Activated T-helper 1 cell treated with anti-CD3 and anti-CD28 coated beads, Interleukin-12 subunit alpha, Interleukin-12 subunit beta, Interleukin-2, Interleukin-4 antibody, amounts not matched to agents 30 ng/mL and 10 ng/mL and 1 ng/mL, durations not matched to agents 14 hours and 24 hours and 36 hours (primary cell): Measurements from ENCODE around the gene GGT6. TPM values are rescaled to one million over a fixed set of nuclear protein-coding genes. Genes with fewer than 3 reads are reported as not detected.

Experiments used
- DNase-seq: peaks from one replicate; pipeline ENCODE4 v3.0.0; 2021; ENCODE audit warnings: low spot score
- H3K27ac Mint-ChIP-seq: one replicate; pipeline ENCODE4 v1.8.0; 2021; ENCODE audit warnings: mild to moderate bottlenecking, mixed read lengths
- H3K27me3 Mint-ChIP-seq: one replicate; pipeline ENCODE4 v1.8.0; 2022; ENCODE audit warnings: mild to moderate bottlenecking, moderate library complexity, mixed read lengths; ENCODE audit not compliant: insufficient read depth
- H3K36me3 Mint-ChIP-seq: one replicate; pipeline ENCODE4 v1.8.0; 2021; ENCODE audit warnings: low read depth, mixed read lengths
- H3K4me1 Mint-ChIP-seq: one replicate; pipeline ENCODE4 v1.8.0; 2021; ENCODE audit warnings: low read depth, mixed read lengths
- H3K4me3 Mint-ChIP-seq: one replicate; pipeline ENCODE4 v1.8.0; 2021; ENCODE audit warnings: mild to moderate bottlenecking, moderate library complexity, mixed read lengths
- H3K9me3 Mint-ChIP-seq: one replicate; pipeline ENCODE4 v1.8.0; 2021; ENCODE audit warnings: mixed read lengths
- intact Hi-C: fragments of 100-400 bp; cut with micrococcal nuclease; formaldehyde crosslinking; loops from one replicate; pipeline ENCODE4 v1.15.1; 2024
- total RNA-seq: library from RNA; stranded (reverse); gene quantifications from 2 replicates; pipeline ENCODE4 v1.2.3, GENCODE V29; 2022

The GGT6 gene
- total RNA-seq, 1 donor from 2014 or later = not detected

- intact Hi-C loops = loop anchor here (5.0 to 10.0 kb wide), 3 partner anchors 141 to 346 kb away; partner anchors contain the start of gene PELP1
- H3K9me3 Mint-ChIP-seq = no peaks in the 10 kb centered on the region
- peaks cover 43% of the 10 kb centered on the region for H3K4me1 Mint-ChIP-seq
- DNase-seq = no peak
- H3K4me3 Mint-ChIP-seq = no peak overlapping the region
- H3K27ac Mint-ChIP-seq = no peak overlapping the region
- H3K27me3 Mint-ChIP-seq = no peaks in the 10 kb centered on the region
- no peaks in the 10 kb centered on the region for H3K36me3 Mint-ChIP-seq
Measured at GRCh38 chr17:4560837-4561256, 470 bp upstream of the GGT6 start.

GRCh38 chr17:4559966-4560365 lies 411 bp downstream of the GGT6 start:
- Mint-ChIP-seq H3K4me1 (peaks cover 43% of the 10 kb centered on the region), H3K36me3 (peaks cover 2% of the 10 kb centered on the region), H3K27me3 (no peaks in the 10 kb centered on the region), H3K27ac (no peak overlapping the region), H3K4me3 (no peak overlapping the region), H3K9me3 (no peaks in the 10 kb centered on the region)
- intact Hi-C loops = loop anchor here (5.0 to 10.0 kb wide), 4 partner anchors 142 to 345 kb away; partner anchors contain the start of genes PELP1 and PLD2
- no peak for DNase-seq

DNA sequence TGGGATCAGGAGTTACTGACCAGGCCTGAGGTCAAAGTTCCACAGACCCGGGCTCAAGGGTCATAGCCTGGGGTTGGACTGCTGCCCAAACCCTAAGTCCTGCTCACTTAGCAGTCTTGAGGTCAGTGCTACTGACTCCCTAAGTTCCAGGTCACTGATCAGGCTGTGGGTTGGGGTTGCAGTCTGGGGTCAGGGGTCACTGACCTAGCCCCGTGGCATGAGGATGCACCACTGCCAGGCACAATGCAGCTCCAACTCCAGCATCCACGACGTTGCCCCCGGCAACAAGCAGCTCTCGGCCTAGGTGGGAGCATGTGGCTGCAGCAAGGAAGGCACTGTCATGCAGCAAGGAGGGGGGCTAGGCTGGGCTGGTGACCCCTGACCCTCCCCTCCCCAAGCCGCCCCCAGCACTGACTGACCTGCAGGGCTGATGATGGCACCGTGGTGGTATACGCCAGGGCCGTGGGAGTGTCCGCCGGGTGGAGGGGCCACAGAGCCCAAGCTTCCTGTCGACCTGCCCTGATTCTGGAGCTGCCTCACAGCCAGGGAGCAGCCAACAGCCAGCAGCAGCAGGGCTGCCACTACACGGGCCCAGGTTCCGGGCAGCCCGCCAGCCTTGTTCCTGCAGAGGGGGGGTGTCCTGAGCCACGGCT lies 1.1 kb downstream of the GGT6 start:
- no peak overlapping the region for H3K27ac Mint-ChIP-seq
- H3K36me3 Mint-ChIP-seq = peaks cover 7% of the 10 kb centered on the region
- no peak for DNase-seq
- no peak overlapping the region for H3K4me3 Mint-ChIP-seq
- intact Hi-C loops = loop anchor here (5.0 kb wide), 1 partner anchor 248 kb away; the partner anchor contains the start of gene PLD2
- no peaks in the 10 kb centered on the region for H3K9me3 Mint-ChIP-seq
- H3K27me3 Mint-ChIP-seq = no peaks in the 10 kb centered on the region
- H3K4me1 Mint-ChIP-seq = peaks cover 46% of the 10 kb centered on the region

DNA sequence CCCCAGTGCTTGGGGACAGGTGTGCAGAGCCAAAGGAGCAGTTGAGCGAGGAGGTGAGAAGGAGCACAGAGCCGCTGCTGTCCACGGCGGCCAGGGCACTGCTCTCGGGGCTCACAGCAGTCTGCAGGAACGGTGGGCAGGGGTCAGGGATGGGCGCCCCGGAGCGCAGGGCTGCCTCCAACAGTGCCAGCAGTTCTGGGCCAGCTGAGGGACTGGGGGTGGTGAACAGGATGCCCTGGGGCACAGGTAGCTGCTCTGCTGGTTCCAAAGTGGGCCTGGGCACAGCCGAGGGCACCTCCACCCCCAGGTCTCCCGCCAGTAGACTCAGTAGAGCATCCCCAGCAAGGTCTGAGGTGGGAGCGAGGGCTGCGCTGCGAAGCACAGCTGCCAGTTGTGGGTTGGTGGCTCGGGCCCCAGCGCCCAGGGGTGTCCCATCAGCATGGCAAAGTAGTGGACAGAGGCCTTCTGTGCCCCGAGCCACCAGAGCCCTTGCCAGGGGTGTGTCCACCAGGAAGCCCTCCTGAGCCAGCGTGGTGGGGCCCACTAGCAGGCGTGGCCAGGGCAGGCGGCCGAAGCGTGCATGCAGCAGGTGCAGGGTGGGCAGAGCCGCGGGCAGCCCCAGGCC lies 1.9 kb downstream of the GGT6 start:
- H3K9me3 Mint-ChIP-seq = no peaks in the 10 kb centered on the region
- DNase-seq = no peak
- H3K27ac Mint-ChIP-seq = peak overlapping the region; percentile 61
- intact Hi-C loops = loop anchor here (5.0 kb wide), 1 partner anchor 249 kb away; the partner anchor contains the start of gene PLD2
- H3K36me3 Mint-ChIP-seq = peaks cover 15% of the 10 kb centered on the region
- peaks cover 48% of the 10 kb centered on the region for H3K4me1 Mint-ChIP-seq
- H3K27me3 Mint-ChIP-seq = no peaks in the 10 kb centered on the region
- H3K4me3 Mint-ChIP-seq = no peak overlapping the region

DNA sequence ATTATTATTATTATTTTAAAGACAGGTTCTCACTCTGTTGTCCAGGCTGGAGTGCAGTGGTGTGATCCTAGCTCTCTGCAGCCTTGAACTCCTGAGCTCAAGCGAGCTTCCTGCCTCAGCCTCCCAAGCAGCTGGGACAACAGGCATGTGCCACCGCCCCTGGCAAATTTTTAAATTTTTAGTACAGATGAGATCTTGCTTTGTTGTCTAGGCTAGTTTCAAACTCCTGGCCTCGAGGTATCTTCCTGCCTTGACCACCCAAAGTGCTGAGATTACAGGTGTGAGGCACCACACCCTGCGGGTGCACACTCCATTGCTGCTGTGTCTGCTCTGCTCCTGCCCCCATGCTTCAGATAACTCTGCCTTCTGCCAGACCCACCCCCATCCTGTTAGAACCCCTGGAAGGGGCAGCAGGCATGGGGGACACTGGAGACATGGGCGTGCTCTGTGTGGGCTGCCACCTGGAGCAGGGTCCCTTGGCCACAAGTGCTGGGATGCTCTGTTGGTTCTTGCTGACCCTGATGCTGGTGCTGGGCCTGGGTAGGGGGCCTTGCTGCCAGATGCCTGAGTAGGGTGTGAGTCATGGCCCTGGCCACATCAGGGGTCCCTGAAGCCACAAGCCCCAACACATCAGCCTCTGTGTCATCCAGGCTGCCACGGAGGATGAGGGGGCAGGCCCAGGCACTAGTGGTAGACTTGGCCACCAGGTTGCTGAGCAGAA lies 2.6 kb downstream of the GGT6 start:
- Mint-ChIP-seq H3K36me3 (peaks cover 15% of the 10 kb centered on the region), H3K27me3 (no peaks in the 10 kb centered on the region), H3K27ac (peak overlapping the region; percentile 61), H3K4me1 (peaks cover 41% of the 10 kb centered on the region), H3K9me3 (no peaks in the 10 kb centered on the region), H3K4me3 (no peak overlapping the region)
- intact Hi-C loops = loop anchor here (5.0 kb wide), 1 partner anchor 250 kb away; the partner anchor contains the start of gene PLD2
- DNase-seq = no peak

GRCh38 chr17:4556996-4557395 lies 3.4 kb downstream of the GGT6 start:
- intact Hi-C loops = loop anchor here (5.0 kb wide), 1 partner anchor 250 kb away; the partner anchor contains the start of gene PLD2
- no peak for DNase-seq
- Mint-ChIP-seq H3K27me3 (no peaks in the 10 kb centered on the region), H3K9me3 (no peaks in the 10 kb centered on the region), H3K36me3 (peaks cover 20% of the 10 kb centered on the region), H3K4me3 (peak overlapping the region; percentile 56), H3K27ac (no peak overlapping the region), H3K4me1 (peaks cover 33% of the 10 kb centered on the region)

DNA sequence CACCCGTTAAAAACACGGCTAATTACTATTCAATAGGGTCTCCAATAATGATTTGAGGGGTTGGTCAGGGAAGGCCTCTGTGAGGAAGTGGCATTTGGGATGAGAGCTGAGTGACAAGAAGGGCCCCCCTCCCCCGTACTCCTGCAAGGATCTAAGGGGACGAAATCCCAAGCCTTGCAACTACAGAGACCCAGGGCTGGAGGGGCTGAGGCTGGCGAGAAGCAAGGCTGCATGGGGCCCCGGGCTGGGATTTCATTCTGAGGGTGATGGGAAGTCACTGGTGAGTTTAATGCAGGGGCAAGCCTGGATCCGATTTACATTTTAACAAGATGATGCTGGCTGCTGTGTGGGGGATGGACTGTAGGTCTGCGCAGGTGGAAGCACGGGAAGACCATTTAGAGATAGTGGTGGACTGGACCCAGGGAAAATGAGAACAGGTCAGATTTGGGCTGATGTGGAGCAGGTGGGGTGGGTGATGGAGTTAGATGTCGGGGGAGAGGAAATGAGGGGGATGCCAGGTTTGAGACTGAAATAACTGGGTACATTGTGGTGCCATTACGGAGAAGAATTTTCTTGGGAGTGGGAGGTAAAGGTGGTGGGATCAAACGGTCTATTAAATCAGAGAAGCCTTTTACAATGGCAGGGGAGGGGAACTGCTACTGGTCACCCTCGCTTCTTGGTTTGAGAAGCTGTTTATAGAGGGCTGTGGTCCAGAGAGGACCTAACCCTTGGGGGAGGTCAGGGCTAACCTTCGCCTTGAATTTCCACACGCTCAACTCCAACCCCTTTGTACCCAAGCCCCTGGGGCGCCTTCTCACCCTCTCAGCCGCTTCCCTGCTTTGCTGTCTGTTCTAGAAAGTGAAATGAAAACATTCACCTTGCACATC lies 4.3 kb downstream of the GGT6 start:
- Mint-ChIP-seq H3K4me3 (peak overlapping the region; percentile 94), H3K9me3 (no peaks in the 10 kb centered on the region), H3K27me3 (no peaks in the 10 kb centered on the region), H3K4me1 (peaks cover 29% of the 10 kb centered on the region), H3K27ac (peak overlapping the region; percentile 93), H3K36me3 (peaks cover 25% of the 10 kb centered on the region)
- intact Hi-C loops = loop anchor here (1.0 to 5.0 kb wide), 3 partner anchors 7 to 251 kb away; partner anchors contain the start of genes PLD2 and UBE2G1
- DNase-seq = no peak

- Mint-ChIP-seq H3K4me1 (peaks cover 29% of the 10 kb centered on the region), H3K9me3 (no peaks in the 10 kb centered on the region), H3K27ac (peak within 1 kb of the TSS; percentile 93), H3K4me3 (peak within 1 kb of the TSS; percentile 94), H3K36me3 (peaks cover 30% of the 10 kb centered on the region), H3K27me3 (no peaks in the 10 kb centered on the region)
- peak; percentile 96 for DNase-seq
- intact Hi-C loops = loop anchor here (1.0 to 5.0 kb wide), 3 partner anchors 8 to 252 kb away; partner anchors contain the start of genes PLD2 and UBE2G1
Measured at GRCh38 chr17:4554997-4555799, 5.2 kb downstream of the GGT6 start, which contains the start of gene MYBBP1A. Gene MYBBP1A, minus strand, starts transcription at chr17:4555384. Its CDS starts 60 bp downstream, at chr17:4555324.

- Mint-ChIP-seq H3K4me1 (peaks cover 29% of the 10 kb centered on the region), H3K27me3 (no peaks in the 10 kb centered on the region), H3K9me3 (no peaks in the 10 kb centered on the region), H3K4me3 (peak overlapping the region; percentile 94), H3K27ac (peak overlapping the region; percentile 93), H3K36me3 (peaks cover 30% of the 10 kb centered on the region)
- intact Hi-C loops = no loop called here
- DNase-seq = no peak
Measured at GRCh38 chr17:4554441-4554996, 5.9 kb downstream of the GGT6 start.

DNA sequence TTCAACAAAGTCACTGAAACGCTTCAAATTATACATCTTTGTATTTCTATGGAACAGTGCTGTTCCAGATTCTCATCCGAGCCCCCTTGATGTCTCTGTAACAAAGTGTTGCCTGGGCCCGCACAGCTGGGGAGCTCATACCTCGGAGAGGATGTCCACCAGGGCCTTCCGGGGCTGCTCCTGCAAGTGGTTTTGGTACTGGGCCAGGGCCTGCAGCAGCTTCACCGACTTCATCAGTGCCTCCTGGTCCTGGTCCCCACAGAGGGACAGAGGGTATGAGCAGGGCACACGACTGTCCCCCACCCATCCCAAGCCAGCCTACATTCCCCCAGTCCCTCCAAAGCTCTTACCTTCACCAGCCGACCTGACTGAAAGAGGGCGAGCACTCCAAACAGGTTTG lies 6.7 kb downstream of the GGT6 start:
- no peaks in the 10 kb centered on the region for H3K27me3 Mint-ChIP-seq
- no peak for DNase-seq
- peaks cover 30% of the 10 kb centered on the region for H3K36me3 Mint-ChIP-seq
- H3K4me1 Mint-ChIP-seq = peaks cover 29% of the 10 kb centered on the region
- no peak overlapping the region for H3K27ac Mint-ChIP-seq
- peak overlapping the region; percentile 94 for H3K4me3 Mint-ChIP-seq
- intact Hi-C loops = no loop called here
- no peaks in the 10 kb centered on the region for H3K9me3 Mint-ChIP-seq

DNA sequence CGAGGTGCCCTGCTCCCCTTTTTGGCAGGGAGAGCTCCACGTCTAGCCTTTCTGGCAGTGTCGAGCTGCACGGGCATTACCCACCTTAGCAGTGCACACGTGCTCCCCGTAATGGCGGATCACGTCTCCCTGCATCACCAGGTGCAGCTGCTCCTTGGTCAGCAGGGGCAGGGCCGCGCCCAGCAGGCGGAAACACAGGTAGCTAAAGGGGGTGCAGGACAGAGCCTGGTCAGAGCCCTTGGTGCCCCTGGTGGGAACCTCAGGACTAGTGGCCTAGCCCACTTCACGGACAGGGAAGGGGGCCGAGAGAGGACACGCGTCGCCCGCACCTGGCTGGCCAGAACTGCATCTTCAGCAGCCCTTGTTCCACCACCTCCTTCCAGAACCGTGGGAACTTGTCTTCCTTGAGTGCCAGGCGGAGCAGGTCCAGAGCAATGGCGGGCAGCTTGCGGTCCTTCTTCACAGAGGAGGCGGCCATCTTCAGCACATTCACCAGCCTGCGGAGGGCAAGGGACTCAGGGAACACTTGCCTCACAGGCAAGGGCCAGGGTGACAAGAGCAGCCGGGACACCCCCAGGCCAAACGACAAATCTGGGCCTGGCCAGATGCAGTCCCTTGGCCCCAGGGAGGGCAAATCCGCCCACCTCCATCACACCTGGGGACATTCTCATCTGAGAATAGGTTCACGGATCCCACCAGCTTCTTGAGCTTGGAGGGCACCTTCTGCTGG lies 8.4 kb downstream of the GGT6 start:
- H3K4me1 Mint-ChIP-seq = peaks cover 29% of the 10 kb centered on the region
- no peak overlapping the region for H3K27ac Mint-ChIP-seq
- no peak for DNase-seq
- intact Hi-C loops = no loop called here
- no peaks in the 10 kb centered on the region for H3K27me3 Mint-ChIP-seq
- H3K36me3 Mint-ChIP-seq = peaks cover 35% of the 10 kb centered on the region
- no peak overlapping the region for H3K4me3 Mint-ChIP-seq
- H3K9me3 Mint-ChIP-seq = no peaks in the 10 kb centered on the region
